HPDE6-E6E7 (cell line): Measurements from ENCODE around the gene TOM1L2.

Experiments
- DNase-seq: peaks from one replicate; pipeline ENCODE4 v3.0.0; 2011; ENCODE audit warnings: missing footprints; ENCODE audit errors: extremely low spot score

The TOM1L2 gene

GRCh38 chr17:17849147-17849820, 122.9 kb downstream of the TOM1L2 start:
- no peak for DNase-seq

GRCh38 chr17:17848311-17849082, 123.7 kb downstream of the TOM1L2 start:
- no peak for DNase-seq

GRCh38 chr17:17847726-17848125, 124.5 kb downstream of the TOM1L2 start:
- DNase-seq: no peak

GRCh38 chr17:17847118-17847689, 125.0 kb downstream of the TOM1L2 start:
- no peak for DNase-seq

GRCh38 chr17:17846645-17847044, 125.6 kb downstream of the TOM1L2 start:
- no peak for DNase-seq

- DNase-seq: no peak
Observed at GRCh38 chr17:17846003-17846402, 126.2 kb downstream of the TOM1L2 start.

- DNase-seq: no peak
Observed at GRCh38 chr17:17845046-17845775, 127.0 kb downstream of the TOM1L2 start.

GRCh38 chr17:17844500-17844899, 127.7 kb downstream of the TOM1L2 start:
- DNase-seq: no peak

- DNase-seq: no peak
Observed at GRCh38 chr17:17844079-17844478, 128.1 kb downstream of the TOM1L2 start.

GRCh38 chr17:17843096-17843495, 129.1 kb downstream of the TOM1L2 start:
- no peak for DNase-seq

- DNase-seq: no peak
Observed at GRCh38 chr17:17842111-17842876, 129.9 kb downstream of the TOM1L2 start.

- no peak for DNase-seq
Observed at GRCh38 chr17:17841601-17842025, 130.6 kb downstream of the TOM1L2 start.

GRCh38 chr17:17840751-17841591, 131.2 kb downstream of the TOM1L2 start:
- DNase-seq: no peak

- peak; percentile 85 for DNase-seq
Observed at GRCh38 chr17:17839791-17840707, 132.2 kb downstream of the TOM1L2 start.

- no peak for DNase-seq
Observed at GRCh38 chr17:17837966-17838962, 133.9 kb downstream of the TOM1L2 start.

GRCh38 chr17:17837380-17837821, 134.8 kb downstream of the TOM1L2 start:
- no peak for DNase-seq

- DNase-seq: no peak
Observed at GRCh38 chr17:17836818-17837379, 135.3 kb downstream of the TOM1L2 start, which contains the start of gene SREBF1. Gene SREBF1 (minus strand): TSS chr17:17836986. CDS start chr17:17836817, 169 bp downstream.
